Adrenal gland (tissue), 12 donors: ENCODE results near the gene MANEAL. TPM values are rescaled to one million over a fixed set of nuclear protein-coding genes. Genes with fewer than 3 reads are reported as not detected.

Source experiments
- DNase-seq, 7 donors: peaks; one replicate each; pipeline ENCODE4 v3.0.0-alpha.2; 2019 to 2020
- H3K27ac ChIP-seq, 5 donors: fragments of 200-600 bp; sonication (generic) in 4 of 5; 1 replicate in 3 of 5; 2 replicates in 2 of 5; pipeline versions ENCODE4 v1.5.1 to v1.8.0; 2016 to 2020; ENCODE audit warnings: mild to moderate bottlenecking in 1 of 5
- H3K27me3 ChIP-seq: fragments of 200-600 bp; 2 replicates; pipeline ENCODE4 v1.8.0; 2021
- H3K36me3 ChIP-seq, 2 donors: fragments of 200-600 bp; replicated peaks in 1 of 2; 1 replicate in 1 of 2; 2 replicates in 1 of 2; pipeline versions ENCODE4 v1.5.1 to v1.8.0; 2018 to 2022
- H3K4me1 ChIP-seq, 2 donors: fragments of 200-600 bp; replicated peaks in 1 of 2; 1 replicate in 1 of 2; 2 replicates in 1 of 2; pipeline versions ENCODE4 v1.5.1 to v1.8.0; 2018 to 2021
- H3K4me3 ChIP-seq, 4 donors: fragments of 200-600 bp; sonication (generic) in 3 of 4; one replicate each; pipeline ENCODE4 v1.5.1; 2016 to 2018
- H3K9me3 ChIP-seq, 3 donors: fragments of 200-600 bp; sonication (generic) in 1 of 3; replicated peaks in 1 of 3; 1 replicate in 2 of 3; 2 replicates in 1 of 3; pipeline versions ENCODE4 v1.5.1 to v1.8.0; 2016 to 2021
- CTCF ChIP-seq, 6 experiments: fragments of 450-650 bp in 4 of 6; fragments of 200-600 bp in 2 of 6; sonication (generic) in 1 of 6; IDR thresholded peaks; 1 replicate in 5 of 6; 2 replicates in 1 of 6; pipeline versions ENCODE4 v1.5.1 to v1.8.0; 2016 to 2021; ENCODE audit warnings: antibody characterized with exemption in 6 of 6, mild to moderate bottlenecking in 2 of 6, moderate library complexity in 1 of 6
- POLR2A ChIP-seq, 2 donors: fragments of 450-650 bp; IDR thresholded peaks; one replicate each; pipeline ENCODE4 v1.6.1; 2017; ENCODE audit warnings: antibody characterized with exemption in 2 of 2, mild to moderate bottlenecking in 2 of 2, moderate library complexity in 1 of 2
- WGBS, 4 donors: extraction: QIAGEN DNeasy Blood & Tissue Kit in 2 of 4; methylation state at CpG; one replicate each; pipeline versions ENCODE4 v1.1.5 to v1.1.7; 2013 to 2017; 5-methylcytosine and 5-hydroxymethylcytosine counted together
- intact Hi-C, 2 donors: fragments of 100-400 bp; cut with DNase I; formaldehyde crosslinking; loops; one replicate each; pipeline versions ENCODE4 v1.14.1 to v1.15.0; 2022 to 2023
- polyA plus RNA-seq, 3 donors: library from polyadenylated mRNA; stranded (reverse); fragments of 200-250 nt in 2 of 3; fragments of 350-450 nt in 1 of 3; fragmentation: Illumina TruSeq in 1 of 3; extraction: RNeasy Lipid Tissue Mini Kit (QIAGEN cat#74804) in 1 of 3; gene quantifications; one replicate each; pipeline ENCODE4 v1.2.3, GENCODE V29; 2013 to 2014
- total RNA-seq, 9 donors: library from RNA; depleted of rRNA in 4 of 9; stranded (reverse); fragments of >200 nt in 4 of 9; fragments of 120-200 nt in 1 of 9; fragmentation: NEBNext Ultra II Directional in 1 of 9; extraction: Animal tissue kit (Norgen Biotek cat#: 25700) in 1 of 9; gene quantifications; one replicate each; pipeline versions ENCODE4 v1.1.0 to v1.2.4, GENCODE V29; 2013 to 2023
- donor health status: healthy with polysubstance abuse.
- donor health status: Bipolar disorder and iron deficiency.
- donor health status: DM: yes; HTN: yes; CAD: no.
- donor health status: DM: no; HTN: no; CAD: no.
- donor health status: DM: no; HTN: no; CAD: no.
- donor health status: DM: yes; HTN: yes; CAD: no.

The MANEAL gene
- total and polyA plus RNA-seq, 12 donors, result 4.0 to 13.1 (median 8.3) TPM

- Histone ChIP-seq H3K4me3 (no peak overlapping the region), H3K27ac (no peak overlapping the region), H3K9me3 (no peaks in the 10 kb centered on the region), H3K4me1 (no peaks in the 10 kb centered on the region), H3K36me3 (no peaks in the 10 kb centered on the region), H3K27me3 (no peaks in the 10 kb centered on the region)
- no peak for TF ChIP-seq POLR2A (IDR thresholded peaks at IDR 0.05)
- TF ChIP-seq CTCF (IDR thresholded peaks at IDR 0.05), result no peak
- DNase-seq, result no peak
- 61 to 89% (median 71%) methylated on average over 3 to 4 of the region's 4 CpGs for WGBS, 4 donors
- intact Hi-C loops, result no loop called here
Measured at GRCh38 chr1:37776946-37777516, 16.6 kb upstream of the MANEAL start.

DNA sequence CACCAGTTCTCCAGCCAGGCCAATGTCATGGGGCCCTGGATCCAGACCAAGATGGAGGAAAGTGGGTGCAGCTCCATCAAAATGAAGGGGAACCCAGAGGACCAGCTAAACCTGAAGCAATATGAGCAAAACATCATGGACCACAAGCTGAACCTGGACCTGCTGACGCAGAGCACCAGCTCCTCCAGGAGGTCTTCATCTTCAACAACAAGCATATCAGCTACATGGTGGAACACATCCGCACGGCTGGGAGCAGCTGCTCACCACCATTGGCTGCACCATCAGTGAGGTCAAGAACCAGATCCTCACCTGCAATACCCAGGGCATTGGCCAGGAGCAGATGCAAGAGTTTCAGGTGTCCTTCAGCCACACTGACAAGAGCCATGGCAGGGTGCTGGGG, 15.0 kb upstream of the MANEAL start:
- H3K9me3 ChIP-seq, result no peaks in the 10 kb centered on the region
- no peaks in the 10 kb centered on the region for H3K27me3 ChIP-seq
- no peak overlapping the region for H3K4me3 ChIP-seq
- H3K4me1 ChIP-seq, result no peaks in the 10 kb centered on the region
- intact Hi-C loops, result no loop called here
- TF ChIP-seq POLR2A (IDR thresholded peaks at IDR 0.05) (no peak), CTCF (IDR thresholded peaks at IDR 0.05) (no peak)
- no peak overlapping the region for H3K27ac ChIP-seq
- no peaks in the 10 kb centered on the region for H3K36me3 ChIP-seq
- DNase-seq, result no peak
- 66 to 90% (median 84%) methylated on average over 3 of the region's 3 CpGs for WGBS, 4 donors

DNA sequence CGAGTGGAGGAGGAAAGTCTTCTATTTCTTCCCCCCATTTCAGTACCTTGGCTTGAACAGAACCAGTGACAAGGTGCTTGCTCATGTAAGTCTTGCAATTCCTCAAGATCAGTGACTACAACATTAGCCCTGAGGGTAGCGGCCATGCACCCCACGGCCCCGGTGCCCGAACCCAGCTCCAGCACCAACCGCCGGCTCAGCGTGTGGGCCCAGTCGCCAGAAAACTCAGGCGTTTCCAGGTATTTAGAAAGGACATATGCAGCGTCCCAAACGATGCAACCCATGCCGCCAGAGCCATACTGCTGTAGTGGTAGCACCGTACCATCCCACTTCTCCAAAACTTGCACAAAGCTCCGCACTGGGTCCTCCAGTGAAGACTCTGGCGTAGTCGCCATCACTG, 11.2 kb upstream of the MANEAL start:
- WGBS, 4 donors, result 71 to 82% (median 74%) methylated on average over 11 to 17 of the region's 17 CpGs
- H3K9me3 ChIP-seq, result no peaks in the 10 kb centered on the region
- intact Hi-C loops, result no loop called here
- peaks cover 3% of the 10 kb centered on the region for H3K27me3 ChIP-seq
- DNase-seq, result no peak
- no peaks in the 10 kb centered on the region for H3K36me3 ChIP-seq
- TF ChIP-seq CTCF (IDR thresholded peaks at IDR 0.05) (no peak), POLR2A (IDR thresholded peaks at IDR 0.05) (no peak)
- H3K4me1 ChIP-seq, result no peaks in the 10 kb centered on the region
- no peak overlapping the region for H3K4me3 ChIP-seq
- H3K27ac ChIP-seq, result no peak overlapping the region

- Histone ChIP-seq H3K4me3 (peak overlapping the region in 2 of 4 donors; percentile 0 to 79), H3K4me1 (peaks cover 6 to 11% of the 10 kb centered on the region in 2 donors), H3K36me3 (no peaks in the 10 kb centered on the region), H3K27ac (no peak overlapping the region), H3K27me3 (no peaks in the 10 kb centered on the region), H3K9me3 (no peaks in the 10 kb centered on the region)
- 34 to 78% (median 47%) methylated on average over 12 to 36 of the region's 36 CpGs for WGBS, 4 donors
- no peak for DNase-seq
- intact Hi-C loops, result no loop called here
- TF ChIP-seq POLR2A (IDR thresholded peaks at IDR 0.05) (no peak), CTCF (IDR thresholded peaks at IDR 0.05) (no peak)
Measured at GRCh38 chr1:37792943-37793686, 532 bp upstream of the MANEAL start.
